Fibroblast of pulmonary artery (primary cell): ENCODE results near the gene MYO1D.
"Not testable (repeated sequence)": the region's sequence is repeated elsewhere in the genome, so short reads cannot be mapped to it uniquely, and the experiment has no call there.

ENCODE experiments used
- DNase-seq: peaks from one replicate; pipeline ENCODE4 v3.0.0-alpha.2; 2010; ENCODE audit warnings: low read depth
- H3K4me3 ChIP-seq: replicated peaks from 2 replicates; pipeline ENCODE4 v1.5.1; 2011; ENCODE audit warnings: low read depth, mild to moderate bottlenecking, control low read depth, low read length, moderate library complexity
- TF ChIP-seq, protein P1 (sequence below): IDR thresholded peaks from 2 replicates; pipeline ENCODE4 v1.5.1; 2011; ENCODE audit warnings: mild to moderate bottlenecking, control low read depth, low read length, inconsistent platforms; ENCODE audit errors: missing control alignments

MYO1D gene

DNA sequence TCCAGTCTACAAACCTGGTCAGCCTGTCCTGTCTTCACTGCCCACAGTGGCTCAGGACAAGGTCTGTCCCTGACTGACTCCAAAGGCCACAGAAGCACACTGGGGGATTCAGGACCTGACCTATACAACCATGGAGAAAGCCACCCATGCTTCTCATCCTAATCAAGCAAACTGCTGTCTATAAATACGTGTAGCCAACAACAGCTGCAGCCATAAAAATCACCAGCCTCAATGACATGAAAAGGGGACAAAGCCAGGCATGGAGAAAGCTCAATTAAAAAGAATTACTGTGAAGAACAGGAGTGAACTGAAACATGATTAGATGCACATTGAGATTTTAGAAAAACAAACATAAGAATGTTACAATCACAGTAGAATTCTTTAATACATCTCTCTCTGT lies 220.0 kb downstream of the MYO1D start:
- TF ChIP-seq, protein P1, sequence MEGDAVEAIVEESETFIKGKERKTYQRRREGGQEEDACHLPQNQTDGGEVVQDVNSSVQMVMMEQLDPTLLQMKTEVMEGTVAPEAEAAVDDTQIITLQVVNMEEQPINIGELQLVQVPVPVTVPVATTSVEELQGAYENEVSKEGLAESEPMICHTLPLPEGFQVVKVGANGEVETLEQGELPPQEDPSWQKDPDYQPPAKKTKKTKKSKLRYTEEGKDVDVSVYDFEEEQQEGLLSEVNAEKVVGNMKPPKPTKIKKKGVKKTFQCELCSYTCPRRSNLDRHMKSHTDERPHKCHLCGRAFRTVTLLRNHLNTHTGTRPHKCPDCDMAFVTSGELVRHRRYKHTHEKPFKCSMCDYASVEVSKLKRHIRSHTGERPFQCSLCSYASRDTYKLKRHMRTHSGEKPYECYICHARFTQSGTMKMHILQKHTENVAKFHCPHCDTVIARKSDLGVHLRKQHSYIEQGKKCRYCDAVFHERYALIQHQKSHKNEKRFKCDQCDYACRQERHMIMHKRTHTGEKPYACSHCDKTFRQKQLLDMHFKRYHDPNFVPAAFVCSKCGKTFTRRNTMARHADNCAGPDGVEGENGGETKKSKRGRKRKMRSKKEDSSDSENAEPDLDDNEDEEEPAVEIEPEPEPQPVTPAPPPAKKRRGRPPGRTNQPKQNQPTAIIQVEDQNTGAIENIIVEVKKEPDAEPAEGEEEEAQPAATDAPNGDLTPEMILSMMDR: no peak

DNA sequence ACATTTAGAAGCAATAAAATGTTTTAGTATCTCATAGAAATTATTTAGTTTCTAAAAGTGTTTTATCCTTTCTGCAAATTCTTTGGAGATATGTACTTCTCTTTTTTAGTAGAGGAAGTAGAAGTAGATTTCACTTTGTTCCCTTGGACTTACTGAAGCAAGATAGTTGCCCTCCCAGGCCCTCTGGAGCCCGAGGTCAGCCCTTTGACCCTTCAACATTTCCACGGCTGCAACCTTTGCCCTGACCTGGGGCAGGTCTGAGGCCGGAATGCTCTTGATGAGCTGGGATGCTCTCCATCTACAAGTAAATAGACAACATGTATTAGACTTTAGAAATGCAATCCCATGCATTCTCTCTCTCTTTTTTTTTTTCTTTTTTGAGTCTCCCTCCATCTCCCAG lies 222.6 kb downstream of the MYO1D start:
- TF ChIP-seq, protein P1: no peak
- DNase-seq: no peak

More for the DNA sequence above, 220.0 kb downstream of the MYO1D start:
- DNase-seq: no peak
- H3K4me3 ChIP-seq: no peak overlapping the region

DNA sequence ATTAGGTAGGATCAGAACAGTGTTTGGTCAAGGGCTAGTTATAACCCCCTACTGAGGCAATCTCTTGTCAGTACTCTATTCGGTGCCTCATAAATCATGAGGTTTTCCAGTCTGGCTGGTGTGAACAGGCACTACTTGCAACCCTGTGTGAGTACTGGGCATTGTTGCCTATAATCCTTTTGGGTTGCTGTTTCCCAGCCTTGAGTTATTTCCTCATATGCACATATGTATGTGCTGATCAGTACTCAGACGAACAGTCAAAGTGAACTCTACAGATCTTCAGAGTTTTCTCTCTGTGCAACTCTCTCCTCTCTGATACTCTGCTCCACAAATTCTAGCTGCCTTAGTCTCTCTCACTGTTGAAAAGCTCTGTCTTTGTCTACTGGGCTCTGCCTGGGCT lies 225.8 kb downstream of the MYO1D start:
- H3K4me3 ChIP-seq: no peak overlapping the region
- no peak for DNase-seq
- TF ChIP-seq, protein P1: no peak

More for the DNA sequence above, 222.6 kb downstream of the MYO1D start:
- no peak overlapping the region for H3K4me3 ChIP-seq

DNA sequence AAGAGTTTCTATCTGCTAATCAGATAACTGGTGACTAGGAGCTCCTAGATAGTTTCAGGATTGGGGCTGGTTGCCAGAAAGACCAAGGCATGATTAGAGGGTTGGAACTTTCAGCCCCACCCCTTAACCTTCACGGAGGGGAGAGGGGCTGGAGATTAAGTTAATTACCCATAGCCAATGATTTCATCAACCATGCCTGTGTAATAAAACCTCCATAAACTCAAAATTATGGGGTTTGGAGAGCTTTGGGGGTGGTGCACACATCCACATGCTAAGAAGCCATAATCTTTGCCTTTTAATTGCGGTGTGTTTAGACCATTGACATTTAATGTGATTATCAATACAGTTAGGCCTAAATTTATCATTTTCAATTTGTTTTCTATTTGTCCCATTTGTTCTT lies 228.5 kb downstream of the MYO1D start:
- TF ChIP-seq, protein P1: no peak
- H3K4me3 ChIP-seq: no peak overlapping the region
- DNase-seq: no peak

DNA sequence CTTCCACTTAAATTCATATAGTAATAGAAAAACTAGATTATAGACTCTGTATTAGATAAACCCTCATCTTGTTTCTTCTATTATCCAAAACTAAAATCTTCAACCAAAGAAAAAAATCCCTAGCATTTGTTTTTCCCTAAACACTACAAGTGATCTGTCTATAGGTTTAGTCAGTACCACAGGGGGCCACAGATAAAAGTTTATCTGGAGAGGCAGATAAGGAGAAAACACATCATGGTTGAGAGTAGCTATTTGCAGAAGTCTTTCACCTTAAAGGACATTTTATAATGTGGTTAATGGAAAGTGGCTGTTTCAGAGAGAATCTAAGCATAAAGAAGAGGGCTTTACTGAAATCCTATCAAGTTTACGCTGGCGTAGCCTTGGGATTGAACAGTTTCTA lies 230.0 kb downstream of the MYO1D start:
- DNase-seq: no peak
- no peak overlapping the region for H3K4me3 ChIP-seq
- TF ChIP-seq, protein P1: no peak

DNA sequence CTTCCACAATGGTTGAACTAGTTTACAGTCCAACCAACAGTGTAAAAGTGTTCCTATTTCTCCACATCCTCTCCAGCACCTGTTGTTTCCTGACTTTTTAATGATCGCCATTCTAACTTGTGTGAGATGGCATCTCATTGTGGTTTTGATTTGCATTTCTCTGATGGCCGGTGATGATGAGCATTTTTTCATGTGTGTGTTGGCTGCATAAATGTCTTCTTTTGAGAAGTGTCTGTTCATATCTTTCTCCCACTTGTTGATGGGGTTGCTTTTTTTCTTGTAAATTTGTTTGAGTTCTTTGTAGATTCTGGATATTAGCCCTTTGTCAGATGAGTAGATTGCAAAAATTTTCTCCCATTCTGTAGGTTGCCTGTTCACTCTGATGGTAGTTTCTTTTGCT lies 235.4 kb downstream of the MYO1D start:
- H3K4me3 ChIP-seq: not testable (repeated sequence)

DNA sequence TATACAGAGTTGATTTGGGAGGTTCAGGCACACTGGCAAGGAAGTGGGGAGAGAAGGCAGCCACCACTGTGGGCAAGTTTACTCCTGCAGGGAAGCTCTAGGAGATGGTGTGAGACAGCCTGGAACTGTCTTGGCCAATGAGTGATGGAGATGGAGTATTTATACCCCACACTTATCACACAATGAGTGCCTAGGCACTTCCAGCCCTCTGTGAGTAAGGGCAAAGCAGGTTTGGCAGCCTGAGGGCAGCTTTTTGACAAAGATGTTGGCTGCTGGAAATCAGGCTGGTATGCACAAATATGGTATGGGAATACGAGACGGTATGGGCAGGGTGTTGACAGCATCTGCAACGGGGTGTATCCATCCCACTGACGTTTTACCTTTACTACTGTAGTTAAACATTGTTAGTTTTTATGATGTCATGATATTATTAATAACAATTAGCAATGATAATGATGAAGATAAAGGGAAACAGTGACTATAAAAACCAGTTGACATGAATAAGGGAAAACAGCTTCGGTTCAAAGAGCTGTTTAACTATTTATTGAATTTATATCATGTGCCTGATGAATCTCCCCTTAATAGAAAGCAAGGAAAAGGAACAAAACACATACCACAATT lies 240.2 kb downstream of the MYO1D start:
- no peak overlapping the region for H3K4me3 ChIP-seq
- TF ChIP-seq, protein P1: no peak
- no peak for DNase-seq

More for the DNA sequence above, 235.4 kb downstream of the MYO1D start:
- DNase-seq: not testable (repeated sequence)
